Measurements from ENCODE around the gene VPS29. TPM values are rescaled to one million over a fixed set of nuclear protein-coding genes. Genes with fewer than 3 reads are reported as not detected.

VPS29 gene
- total and polyA plus RNA-seq, 2 of the 8 experiments (the other 6 are each of a cell fraction or from before 2014, with no cell fraction given): 59.0 to 74.6 TPM

DNA sequence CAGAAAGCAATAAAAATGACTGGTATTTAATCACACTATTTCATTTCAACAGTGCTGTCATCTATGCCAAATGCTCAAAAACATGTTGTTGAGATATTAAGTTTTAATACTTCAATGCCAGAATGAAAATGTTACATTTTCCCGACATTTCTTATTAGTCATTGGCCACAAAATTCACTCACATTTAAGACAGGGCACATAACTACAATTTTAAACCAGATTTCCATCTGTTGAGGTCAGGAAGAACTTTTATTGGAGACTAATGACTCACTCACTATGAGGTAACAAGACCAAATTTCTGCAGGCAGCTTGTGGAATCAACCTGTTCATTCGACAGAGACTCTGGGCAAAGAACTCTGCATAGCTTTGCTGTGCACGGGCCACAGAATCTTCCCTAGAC lies 44.4 kb upstream of the VPS29 start (continued):
- TF ChIP-seq CHD7 (IDR thresholded peaks at IDR 0.05; ENCODE audit: insufficient replicate concordance, low read length) (no peak), GTF2F1 (IDR thresholded peaks at IDR 0.05; ENCODE audit: borderline replicate concordance, low read depth, low read length) (no peak)
